ENCODE measurements around the gene ARFGAP3.

GRCh38 chr22:42805016-42805997, 51.8 kb downstream of the ARFGAP3 start:
- TF ChIP-seq, protein P1, sequence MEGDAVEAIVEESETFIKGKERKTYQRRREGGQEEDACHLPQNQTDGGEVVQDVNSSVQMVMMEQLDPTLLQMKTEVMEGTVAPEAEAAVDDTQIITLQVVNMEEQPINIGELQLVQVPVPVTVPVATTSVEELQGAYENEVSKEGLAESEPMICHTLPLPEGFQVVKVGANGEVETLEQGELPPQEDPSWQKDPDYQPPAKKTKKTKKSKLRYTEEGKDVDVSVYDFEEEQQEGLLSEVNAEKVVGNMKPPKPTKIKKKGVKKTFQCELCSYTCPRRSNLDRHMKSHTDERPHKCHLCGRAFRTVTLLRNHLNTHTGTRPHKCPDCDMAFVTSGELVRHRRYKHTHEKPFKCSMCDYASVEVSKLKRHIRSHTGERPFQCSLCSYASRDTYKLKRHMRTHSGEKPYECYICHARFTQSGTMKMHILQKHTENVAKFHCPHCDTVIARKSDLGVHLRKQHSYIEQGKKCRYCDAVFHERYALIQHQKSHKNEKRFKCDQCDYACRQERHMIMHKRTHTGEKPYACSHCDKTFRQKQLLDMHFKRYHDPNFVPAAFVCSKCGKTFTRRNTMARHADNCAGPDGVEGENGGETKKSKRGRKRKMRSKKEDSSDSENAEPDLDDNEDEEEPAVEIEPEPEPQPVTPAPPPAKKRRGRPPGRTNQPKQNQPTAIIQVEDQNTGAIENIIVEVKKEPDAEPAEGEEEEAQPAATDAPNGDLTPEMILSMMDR (IDR thresholded peaks at IDR 0.05 in 4 of 5, conservative IDR thresholded peaks at IDR 0.05 in 1 of 5): no peak
- no peak for TF ChIP-seq POLR2A (IDR thresholded peaks at IDR 0.05)
